GM21529 (cell line): ENCODE measurements around the gene OR10R2.
"Not testable (repeated sequence)": the region's sequence is repeated elsewhere in the genome, so short reads cannot be mapped to it uniquely, and the experiment has no call there.

Experiments used
- ATAC-seq: cut with Tn5 transposase; IDR thresholded peaks from one replicate; pipeline ENCODE4 v1.9.1; 2021; ENCODE audit not compliant: unreplicated experiment

Gene OR10R2

DNA sequence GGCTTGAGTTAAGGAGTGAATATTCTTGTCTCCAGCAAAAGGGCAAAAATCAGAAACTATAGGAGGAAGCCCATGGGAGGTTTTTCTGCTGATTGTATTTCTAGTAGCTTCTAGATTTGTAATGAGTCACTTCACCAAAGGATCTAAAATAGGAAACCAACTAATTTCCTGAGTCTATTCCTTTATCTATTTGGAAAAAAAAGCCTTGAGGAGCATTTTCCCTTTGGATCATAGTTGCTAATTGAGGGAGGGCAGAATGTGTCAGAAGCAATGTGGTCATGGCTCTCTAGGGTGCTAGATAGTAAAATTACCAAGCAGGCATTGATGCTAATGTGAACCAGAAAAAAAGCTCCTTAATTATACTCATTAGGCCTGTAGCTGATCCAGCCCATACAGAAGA is at the start of gene OR10R2:
OR10R2 (plus strand) TSS at position 301 of the 400 bp plus-strand sequence. CDS start 106 bp downstream, outside the sequence.
- ATAC-seq, result no peak

DNA sequence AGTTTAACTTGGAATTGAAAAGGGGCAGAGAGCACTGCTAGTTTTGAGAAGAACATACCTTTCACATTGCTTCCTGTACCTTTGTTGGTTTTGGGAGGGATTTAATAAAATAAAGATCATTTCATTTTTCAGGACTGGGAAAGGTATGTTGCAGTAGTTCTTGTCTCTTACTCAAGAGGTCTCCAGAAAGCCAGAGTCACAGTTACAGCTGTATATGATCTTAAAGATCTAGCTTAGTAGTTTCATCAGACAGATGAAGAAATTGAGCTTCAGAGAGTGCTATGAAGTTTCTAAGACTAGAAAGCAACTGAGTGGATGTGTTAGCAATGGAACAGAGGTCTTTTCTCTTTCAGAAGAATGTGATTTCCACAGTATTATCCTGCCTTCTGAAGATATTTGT is 47.0 kb upstream of the OR10R2 start:
- no peak for ATAC-seq

DNA sequence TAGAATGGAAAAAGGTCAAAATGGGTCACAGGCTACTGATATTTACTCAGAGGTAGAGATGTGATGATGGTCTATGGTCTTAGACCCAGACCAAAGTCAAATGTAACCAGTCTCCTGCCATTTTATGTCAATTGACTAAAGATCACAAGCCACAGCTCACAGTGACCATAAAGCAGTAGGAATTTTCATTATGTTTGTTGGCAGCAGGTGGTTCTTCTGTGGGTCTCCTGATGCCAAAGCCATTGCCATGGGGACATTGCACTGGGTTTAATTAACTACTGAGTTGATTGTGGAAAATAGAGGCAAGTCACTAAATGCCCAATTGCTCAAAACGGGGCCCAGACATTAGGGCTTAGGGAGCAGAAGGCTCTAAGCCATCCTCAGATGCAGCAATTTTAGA is 45.9 kb upstream of the OR10R2 start, which contains the start of gene OR10K2:
OR10K2 (minus strand) TSS at position 101 of the 400 bp plus-strand sequence. CDS start 5,371 bp downstream, outside the sequence.
- no peak for ATAC-seq

DNA sequence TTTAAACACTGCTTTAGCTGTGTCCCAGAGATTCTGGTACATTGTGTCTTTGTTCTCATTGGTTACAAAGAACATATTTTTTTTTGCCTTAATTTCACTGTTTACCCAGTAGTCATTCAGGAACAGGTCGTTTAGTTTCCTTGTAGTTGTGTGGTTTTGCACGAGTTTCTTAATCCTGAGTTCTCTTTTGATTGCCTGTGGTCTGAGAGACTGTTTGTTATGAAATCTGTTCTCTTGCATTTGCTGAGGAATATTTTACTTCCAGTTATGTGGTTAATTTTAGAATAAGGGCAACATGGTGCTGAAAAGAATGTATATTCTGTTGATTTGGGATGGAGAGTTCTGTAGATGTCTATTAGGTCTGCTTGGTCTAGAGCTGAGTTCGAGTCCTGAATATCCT is 41.9 kb upstream of the OR10R2 start:
- ATAC-seq, result not testable (repeated sequence)

DNA sequence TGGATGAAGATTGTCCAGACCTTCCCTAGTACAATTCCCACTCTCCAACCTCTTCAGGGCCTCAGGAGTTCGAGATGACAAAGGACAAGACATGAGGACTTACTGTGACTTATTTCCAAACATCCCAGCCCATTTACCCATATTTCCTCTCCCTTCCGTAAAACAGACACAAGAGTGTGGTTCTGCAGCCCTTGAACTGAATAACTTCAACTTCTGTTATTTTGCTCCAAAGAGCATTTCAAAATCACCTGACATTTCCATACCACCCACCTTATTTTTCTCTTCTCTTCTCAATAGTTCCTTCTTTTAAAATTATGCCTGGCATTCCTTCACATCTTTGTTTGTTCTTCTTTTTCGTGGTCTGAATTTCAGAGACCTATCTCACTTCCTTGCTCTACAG is 37.3 kb upstream of the OR10R2 start:
- ATAC-seq, result no peak

- ATAC-seq, result no peak
Measured at GRCh38 chr1:158445376-158445775, 26.6 kb upstream of the OR10R2 start.

- ATAC-seq, result no peak
Measured at GRCh38 chr1:158454537-158454936, 17.5 kb upstream of the OR10R2 start.

GRCh38 chr1:158457246-158457645 is 14.8 kb upstream of the OR10R2 start:
- no peak for ATAC-seq

GRCh38 chr1:158458263-158458662 is 13.8 kb upstream of the OR10R2 start:
- no peak for ATAC-seq

GRCh38 chr1:158461534-158461933 is 10.5 kb upstream of the OR10R2 start, which contains the start of gene OR10K1:
OR10K1 (plus strand) TSS chr1:158461834; CDS start chr1:158465562, 3,728 bp downstream.
- ATAC-seq, result no peak

GRCh38 chr1:158485455-158485854 is 13.4 kb downstream of the OR10R2 start:
- ATAC-seq, result no peak

DNA sequence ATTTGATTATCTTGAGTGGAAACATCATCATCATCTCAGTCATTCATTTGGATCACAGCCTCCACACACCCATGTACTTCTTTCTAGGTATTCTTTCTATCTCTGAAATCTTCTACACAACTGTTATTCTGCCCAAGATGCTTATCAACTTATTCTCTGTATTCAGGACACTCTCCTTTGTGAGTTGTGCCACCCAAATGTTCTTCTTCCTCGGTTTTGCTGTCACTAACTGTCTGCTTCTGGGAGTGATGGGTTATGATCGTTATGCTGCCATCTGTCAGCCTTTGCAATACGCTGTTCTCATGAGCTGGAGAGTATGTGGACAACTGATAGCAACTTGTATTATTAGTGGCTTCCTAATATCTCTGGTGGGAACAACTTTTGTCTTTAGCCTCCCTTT is 19.3 kb downstream of the OR10R2 start:
- no peak for ATAC-seq

DNA sequence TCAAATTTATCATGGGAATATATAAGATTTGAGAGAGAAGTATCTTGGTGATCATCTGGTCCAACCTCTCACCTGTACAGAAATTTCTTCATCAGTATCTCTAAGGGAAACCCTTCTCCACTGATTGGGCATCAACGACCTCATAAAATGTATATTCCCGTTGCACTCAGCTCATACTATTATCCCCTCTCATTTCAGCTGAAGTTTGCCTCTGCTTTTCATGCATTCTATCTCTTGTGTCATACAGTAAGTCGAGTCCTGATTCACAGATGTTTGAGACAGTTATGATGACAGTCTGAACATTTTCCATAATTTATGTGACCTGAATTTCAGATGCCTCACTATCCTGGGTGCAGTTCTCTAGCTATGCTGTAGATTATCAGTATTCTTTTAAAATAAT is 21.0 kb downstream of the OR10R2 start:
- ATAC-seq, result no peak

DNA sequence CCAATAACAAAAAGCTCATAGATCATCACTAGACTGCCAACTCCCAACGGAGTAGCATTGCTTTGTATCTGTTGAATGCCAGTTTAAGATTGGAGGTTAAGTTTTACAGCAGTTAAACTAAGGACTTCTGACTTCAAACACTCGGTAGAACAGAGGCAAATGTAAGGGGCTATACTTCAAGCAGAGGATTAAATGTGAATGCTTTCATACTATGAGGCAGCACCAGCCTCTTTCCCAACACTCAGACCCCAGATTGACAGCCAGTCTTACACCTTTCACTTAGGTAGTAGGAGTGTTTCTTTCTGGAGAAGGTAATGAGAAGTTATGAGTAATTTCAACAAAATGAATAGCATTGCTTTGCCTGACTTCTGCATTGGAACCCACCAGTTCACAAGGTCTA is 22.8 kb downstream of the OR10R2 start:
- no peak for ATAC-seq

GRCh38 chr1:158496374-158496773 is 24.4 kb downstream of the OR10R2 start:
- ATAC-seq, result no peak

DNA sequence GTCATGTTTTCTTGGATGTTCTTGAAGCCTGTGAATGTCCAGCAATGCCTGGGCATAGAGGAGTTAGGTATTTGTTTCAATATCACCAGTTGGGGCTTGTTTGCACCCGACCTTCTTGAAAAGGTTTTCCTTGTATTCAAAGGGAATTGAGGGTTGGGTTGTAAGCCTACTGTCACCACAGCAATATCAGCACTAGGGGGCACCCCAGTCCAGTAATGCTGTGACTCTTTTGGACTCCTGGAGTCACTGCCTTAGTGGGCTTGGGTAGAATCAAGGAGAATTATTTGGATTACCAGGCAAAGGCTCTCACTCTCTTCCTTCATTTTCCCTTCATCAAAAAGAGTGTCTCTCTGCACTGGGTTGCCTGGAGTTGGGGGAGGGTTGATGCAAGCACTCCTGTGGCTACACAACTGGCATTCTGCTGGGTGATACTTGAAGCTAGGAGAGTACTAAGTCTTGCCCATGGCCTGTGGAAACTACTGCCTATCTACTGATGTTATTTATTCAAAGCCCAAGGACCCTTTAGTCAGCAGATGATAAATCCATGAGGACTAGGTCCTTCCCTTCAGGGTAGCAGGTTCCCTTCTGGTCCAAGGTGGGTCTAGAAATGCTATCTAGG is 34.5 kb downstream of the OR10R2 start:
- ATAC-seq, result no peak

DNA sequence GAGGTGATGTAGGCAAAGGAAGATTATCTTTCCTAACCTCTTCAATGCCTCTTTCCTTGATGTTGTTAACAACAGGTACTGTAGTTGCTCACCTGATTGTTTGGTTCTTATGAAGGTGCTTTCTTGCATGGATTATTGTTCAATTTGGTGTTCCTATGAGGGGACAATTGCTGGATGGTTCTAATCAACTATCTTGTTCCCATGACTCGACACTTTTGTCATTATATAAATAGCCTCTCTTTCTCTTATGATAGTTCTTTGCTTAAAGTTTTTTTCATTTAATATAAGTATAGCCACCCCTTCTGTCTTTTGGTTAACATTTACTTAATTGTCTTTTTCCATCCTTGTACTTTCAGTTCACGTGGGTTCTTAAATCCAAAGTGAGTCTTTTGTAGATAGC is 35.5 kb downstream of the OR10R2 start:
- no peak for ATAC-seq

DNA sequence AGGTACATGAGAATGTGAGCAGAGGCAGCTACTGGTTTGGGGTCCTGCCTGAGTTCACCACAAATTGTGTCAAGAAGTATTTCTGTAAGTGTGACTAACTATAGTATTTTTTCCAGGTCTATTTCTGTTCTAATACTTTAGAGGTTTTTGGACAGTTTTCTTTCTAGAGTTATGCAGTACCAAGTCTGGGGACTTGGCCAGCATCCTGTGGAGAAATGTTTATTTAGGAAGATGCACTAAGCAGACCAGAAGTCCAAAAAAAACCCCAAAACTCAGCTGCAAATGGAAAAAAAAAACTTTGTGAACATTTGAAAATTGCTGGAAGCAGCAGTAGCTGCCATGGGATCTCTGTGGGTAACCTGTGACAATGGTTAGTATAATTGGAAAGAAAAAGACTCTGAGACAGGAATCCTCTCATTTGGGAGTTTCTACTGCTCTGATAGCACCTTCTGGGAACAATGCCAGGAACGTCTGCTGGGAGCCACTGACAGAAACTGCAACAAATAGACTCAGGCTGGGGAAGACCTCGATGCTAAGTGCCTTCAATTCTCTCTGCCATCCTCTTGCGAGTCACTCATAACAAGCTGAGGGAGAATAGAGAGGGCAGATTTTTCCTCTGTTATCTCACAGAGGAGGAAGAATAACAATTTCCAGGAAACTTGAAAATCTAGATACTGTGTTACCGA is 37.6 kb downstream of the OR10R2 start:
- no peak for ATAC-seq

DNA sequence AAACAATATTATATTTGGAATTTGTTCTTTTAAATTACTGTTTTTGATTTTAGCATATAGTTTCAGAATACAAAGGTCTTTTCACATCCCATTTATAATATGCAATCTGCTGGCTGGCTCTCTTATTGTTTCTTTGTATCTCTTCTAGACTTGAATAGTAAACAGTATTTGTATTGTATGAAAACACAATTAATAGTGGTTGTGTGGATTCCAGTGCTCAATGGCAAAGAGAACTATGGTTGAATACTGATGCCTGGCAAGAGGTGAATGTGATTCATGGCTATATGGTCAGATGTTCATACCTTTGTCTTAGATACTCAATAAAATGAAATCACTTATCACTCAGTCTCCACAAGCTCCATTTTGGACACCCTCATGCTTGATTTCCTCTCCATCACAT is 44.9 kb downstream of the OR10R2 start:
- no peak for ATAC-seq

DNA sequence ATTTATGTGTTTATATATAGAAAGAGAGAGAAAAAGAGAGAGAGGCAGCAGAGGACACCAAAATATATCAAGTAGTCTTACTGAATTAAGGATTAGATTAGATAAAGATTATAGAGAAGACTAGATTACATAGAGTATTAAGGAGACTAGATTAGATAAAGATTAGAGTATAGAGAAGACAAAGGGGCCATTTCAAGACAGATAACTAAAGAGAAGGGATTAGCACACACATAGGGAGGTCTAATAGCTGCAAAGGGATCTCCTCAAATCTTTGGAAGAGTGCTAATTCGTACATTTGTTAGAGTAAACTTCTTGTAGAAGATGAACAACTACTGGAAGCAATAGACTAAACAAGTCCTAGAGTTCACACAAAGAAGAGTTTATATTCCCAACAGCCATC is 48.0 kb downstream of the OR10R2 start:
- ATAC-seq, result no peak

GRCh38 chr1:158520955-158521665 is 49.1 kb downstream of the OR10R2 start:
- ATAC-seq, result no peak

GRCh38 chr1:158521666-158522058 is 49.6 kb downstream of the OR10R2 start:
- no peak for ATAC-seq
